ENCODE data around the gene OSBPL6.

DNA sequence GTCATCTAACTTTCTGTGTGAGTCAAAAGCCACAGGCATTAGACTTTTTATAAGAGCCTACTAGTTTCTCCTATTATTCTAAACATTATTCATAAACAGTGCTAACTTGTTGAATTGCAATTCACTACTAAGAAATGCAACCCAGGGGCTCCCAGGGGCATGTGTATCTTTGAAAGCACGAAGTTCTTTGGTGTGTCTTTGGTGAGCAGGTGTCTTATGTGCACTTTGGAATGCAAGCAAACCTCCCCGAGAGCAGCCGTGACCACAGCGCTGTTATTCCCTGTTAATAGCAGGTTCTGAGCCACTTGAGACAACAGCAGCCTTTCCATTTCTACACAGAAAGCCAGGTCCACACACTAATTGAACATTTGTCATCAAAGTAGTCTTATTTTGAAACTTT lies 133.2 kb downstream of the OSBPL6 start:
- no peak for TF ChIP-seq EZH2 (optimal IDR thresholded peaks at IDR 0.05; ENCODE audit: low read depth, low read length)
- TF ChIP-seq, protein P1, sequence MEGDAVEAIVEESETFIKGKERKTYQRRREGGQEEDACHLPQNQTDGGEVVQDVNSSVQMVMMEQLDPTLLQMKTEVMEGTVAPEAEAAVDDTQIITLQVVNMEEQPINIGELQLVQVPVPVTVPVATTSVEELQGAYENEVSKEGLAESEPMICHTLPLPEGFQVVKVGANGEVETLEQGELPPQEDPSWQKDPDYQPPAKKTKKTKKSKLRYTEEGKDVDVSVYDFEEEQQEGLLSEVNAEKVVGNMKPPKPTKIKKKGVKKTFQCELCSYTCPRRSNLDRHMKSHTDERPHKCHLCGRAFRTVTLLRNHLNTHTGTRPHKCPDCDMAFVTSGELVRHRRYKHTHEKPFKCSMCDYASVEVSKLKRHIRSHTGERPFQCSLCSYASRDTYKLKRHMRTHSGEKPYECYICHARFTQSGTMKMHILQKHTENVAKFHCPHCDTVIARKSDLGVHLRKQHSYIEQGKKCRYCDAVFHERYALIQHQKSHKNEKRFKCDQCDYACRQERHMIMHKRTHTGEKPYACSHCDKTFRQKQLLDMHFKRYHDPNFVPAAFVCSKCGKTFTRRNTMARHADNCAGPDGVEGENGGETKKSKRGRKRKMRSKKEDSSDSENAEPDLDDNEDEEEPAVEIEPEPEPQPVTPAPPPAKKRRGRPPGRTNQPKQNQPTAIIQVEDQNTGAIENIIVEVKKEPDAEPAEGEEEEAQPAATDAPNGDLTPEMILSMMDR (IDR thresholded peaks at IDR 0.05; ENCODE audit: low read length): no peak
